ENCODE measurements around the gene TPK1.

The TPK1 gene

GRCh38 chr7:144769352-144769751 is 66.5 kb downstream of the TPK1 start:
- no peak for DNase-seq (ENCODE audit: insufficient read length, low spot score)
- TF ChIP-seq CTCF (IDR thresholded peaks at IDR 0.05; ENCODE audit: insufficient read depth, missing control alignments) = no peak
- FAIRE-seq = no peak

GRCh38 chr7:144768633-144769032 is 67.2 kb downstream of the TPK1 start:
- TF ChIP-seq CTCF (IDR thresholded peaks at IDR 0.05; ENCODE audit: insufficient read depth, missing control alignments) = no peak
- DNase-seq (ENCODE audit: insufficient read length, low spot score) = no peak
- FAIRE-seq = no peak

GRCh38 chr7:144763291-144763690 is 72.6 kb downstream of the TPK1 start:
- DNase-seq (ENCODE audit: insufficient read length, low spot score) = no peak
- no peak for TF ChIP-seq CTCF (IDR thresholded peaks at IDR 0.05; ENCODE audit: insufficient read depth, missing control alignments)
- FAIRE-seq = no peak

- FAIRE-seq = no peak
- DNase-seq (ENCODE audit: insufficient read length, low spot score) = no peak
- no peak for TF ChIP-seq CTCF (IDR thresholded peaks at IDR 0.05; ENCODE audit: insufficient read depth, missing control alignments)
Measured at GRCh38 chr7:144762853-144763252, 73.0 kb downstream of the TPK1 start.

GRCh38 chr7:144761493-144761892 is 74.4 kb downstream of the TPK1 start:
- no peak for TF ChIP-seq CTCF (IDR thresholded peaks at IDR 0.05; ENCODE audit: insufficient read depth, missing control alignments)
- FAIRE-seq = no peak
- DNase-seq (ENCODE audit: insufficient read length, low spot score) = no peak

- no peak for FAIRE-seq
- no peak for DNase-seq (ENCODE audit: insufficient read length, low spot score)
- no peak for TF ChIP-seq CTCF (IDR thresholded peaks at IDR 0.05; ENCODE audit: insufficient read depth, missing control alignments)
Measured at GRCh38 chr7:144759653-144760052, 76.2 kb downstream of the TPK1 start.

- FAIRE-seq (no peak), DNase-seq (ENCODE audit: insufficient read length, low spot score) (no peak)
- no peak for TF ChIP-seq CTCF (IDR thresholded peaks at IDR 0.05; ENCODE audit: insufficient read depth, missing control alignments)
Measured at GRCh38 chr7:144747936-144748335, 87.9 kb downstream of the TPK1 start.

All from D721Med (cell line).